Stimulated activated CD4-positive, alpha-beta T cell treated with anti-CD3 and anti-CD28 coated beads, Interleukin-1b, Interleukin-23, amount 100 ng/mL, for 1 hour (primary cell): ENCODE measurements around the gene EREG.

Source experiments
- DNase-seq, 2 donors: peaks; one replicate each; pipeline ENCODE4 v3.0.0-alpha.2; 2020; ENCODE audit warnings: low read depth in 2 of 2

Gene EREG

GRCh38 chr4:74426101-74426500 lies 61.2 kb downstream of the EREG start:
- DNase-seq: no peak

- DNase-seq: no peak
Observed at GRCh38 chr4:74428276-74428675, 63.3 kb downstream of the EREG start.

GRCh38 chr4:74431113-74431826 lies 66.3 kb downstream of the EREG start:
- DNase-seq: no peak

GRCh38 chr4:74433043-74433442 lies 68.1 kb downstream of the EREG start:
- DNase-seq: no peak

DNA sequence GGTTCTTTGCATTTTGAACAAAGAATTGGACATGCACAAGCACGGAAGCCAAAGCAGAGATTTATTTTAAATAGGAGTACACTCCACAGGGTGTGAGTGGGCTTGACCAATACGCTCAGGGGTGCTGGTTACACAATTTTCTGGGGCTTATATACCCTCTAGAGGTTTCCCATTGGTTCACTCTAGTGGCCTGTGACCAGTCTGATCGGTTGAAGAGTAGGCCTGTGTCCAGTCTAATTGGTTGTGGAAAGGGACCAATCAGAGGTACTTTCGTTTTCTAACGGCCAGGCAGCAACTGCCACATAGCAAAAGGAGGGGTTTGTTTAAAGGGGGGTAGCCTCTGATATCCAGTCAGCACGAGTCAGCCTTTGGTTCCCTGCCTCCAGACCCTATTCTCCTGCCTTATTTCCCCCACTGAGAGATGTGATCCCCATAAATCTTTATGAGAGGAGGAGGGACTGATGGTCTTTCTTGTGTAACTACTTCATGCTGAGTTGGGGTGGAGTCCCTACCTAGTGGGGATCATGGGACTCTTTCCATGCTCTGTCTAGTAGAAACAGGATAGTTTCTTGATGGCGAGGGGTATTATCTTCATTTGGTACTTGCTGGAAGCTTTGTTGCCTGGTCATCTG lies 68.7 kb downstream of the EREG start:
- no peak for DNase-seq

DNA sequence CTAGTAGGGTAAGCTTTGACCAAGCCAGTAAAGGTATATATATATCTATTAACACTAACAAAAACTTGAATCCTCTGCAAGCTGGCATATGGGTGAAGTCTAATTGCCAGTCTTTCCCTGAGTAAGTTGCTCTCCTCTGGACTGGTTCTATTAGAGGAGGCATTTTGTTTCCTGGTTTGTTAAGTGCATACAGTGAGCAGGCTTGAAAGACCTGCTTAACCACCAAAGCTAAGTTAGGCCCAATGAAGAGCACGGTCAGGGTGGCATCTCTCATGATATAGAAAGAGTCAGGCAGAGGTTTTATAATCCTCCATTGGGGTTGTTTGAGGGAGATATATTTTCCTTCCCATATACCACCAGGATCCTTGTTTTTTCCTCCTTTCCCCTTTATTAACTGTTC lies 70.4 kb downstream of the EREG start:
- DNase-seq: no peak

DNA sequence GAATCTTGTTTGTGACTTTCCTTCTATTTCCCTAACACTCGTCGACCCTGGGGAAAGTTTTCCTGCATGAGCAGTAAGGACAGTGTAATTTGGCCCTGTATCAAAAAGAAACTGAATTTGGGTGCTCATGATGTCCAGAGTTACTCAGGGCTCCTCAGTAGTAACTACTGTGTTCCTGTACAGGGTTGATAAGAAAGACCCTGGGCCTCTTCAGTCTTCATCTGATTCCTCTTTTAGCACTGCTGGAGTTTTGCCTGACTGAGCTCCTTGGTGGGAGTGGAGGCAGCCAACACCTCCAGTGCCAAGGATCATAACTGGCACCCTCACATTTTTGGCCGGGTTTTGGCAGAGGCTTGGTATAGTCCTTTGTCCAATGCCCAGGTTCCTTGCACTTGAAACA lies 72.9 kb downstream of the EREG start:
- no peak for DNase-seq
